HuH-7 (cell line): ENCODE results near the gene CEACAM20.
"Not testable (repeated sequence)": the region's sequence is repeated elsewhere in the genome, so short reads cannot be mapped to it uniquely, and the experiment has no call there.

ENCODE experiments used
- DNase-seq: peaks from one replicate; pipeline ENCODE4 v3.0.0; 2011; ENCODE audit warnings: low spot score

The CEACAM20 gene

GRCh38 chr19:44529536-44529935 lies at the start of gene CEACAM20:
TSS of gene CEACAM20 (minus strand) at chr19:44529675. CDS start at chr19:44529509, 166 bp downstream.
- no peak for DNase-seq

DNA sequence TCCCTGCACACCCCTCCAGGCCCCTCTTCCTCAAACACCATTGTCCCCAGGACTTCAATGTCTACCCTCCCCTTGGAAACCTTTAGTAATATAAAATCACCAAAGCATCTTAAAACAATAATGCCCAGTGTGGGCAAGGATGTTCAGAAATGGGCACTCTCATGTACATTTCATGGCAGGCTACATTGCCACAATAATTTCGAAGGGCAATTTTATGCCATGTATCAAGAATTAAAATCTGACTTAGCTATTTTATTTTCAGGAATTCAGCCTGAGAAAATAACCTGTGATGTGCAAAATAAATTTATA lies 48.0 kb upstream of the CEACAM20 start:
- DNase-seq, result no peak

GRCh38 chr19:44576843-44577565 lies 47.5 kb upstream of the CEACAM20 start:
- DNase-seq, result peak; percentile 46

DNA sequence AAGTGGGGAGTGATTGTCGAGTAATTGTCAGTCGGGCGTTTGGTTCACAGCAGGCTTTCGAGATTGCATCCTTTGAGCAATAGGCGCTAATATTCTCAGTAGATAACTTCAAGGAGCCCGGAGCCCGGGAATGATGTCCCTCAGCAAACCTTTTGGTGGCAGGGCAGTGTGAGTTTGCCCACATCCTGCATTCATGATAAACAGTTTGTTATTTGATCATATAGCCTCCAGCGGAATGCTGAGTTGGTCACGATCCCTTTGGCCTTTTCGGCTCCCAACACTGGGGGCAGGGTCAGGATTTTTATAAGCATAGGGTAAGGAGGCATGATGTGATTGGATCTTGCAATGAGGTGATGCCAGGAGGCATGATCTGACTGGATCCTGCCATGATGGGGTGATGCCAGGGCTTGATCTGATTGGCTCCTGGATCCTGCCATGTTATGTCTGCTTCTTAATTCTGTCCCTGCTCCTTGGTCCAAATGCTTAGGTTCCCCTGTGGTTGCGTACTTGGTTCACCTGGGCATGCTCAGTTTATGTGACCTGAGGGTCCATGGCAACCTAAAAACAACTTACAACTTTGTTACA lies 45.7 kb upstream of the CEACAM20 start:
- no peak for DNase-seq

DNA sequence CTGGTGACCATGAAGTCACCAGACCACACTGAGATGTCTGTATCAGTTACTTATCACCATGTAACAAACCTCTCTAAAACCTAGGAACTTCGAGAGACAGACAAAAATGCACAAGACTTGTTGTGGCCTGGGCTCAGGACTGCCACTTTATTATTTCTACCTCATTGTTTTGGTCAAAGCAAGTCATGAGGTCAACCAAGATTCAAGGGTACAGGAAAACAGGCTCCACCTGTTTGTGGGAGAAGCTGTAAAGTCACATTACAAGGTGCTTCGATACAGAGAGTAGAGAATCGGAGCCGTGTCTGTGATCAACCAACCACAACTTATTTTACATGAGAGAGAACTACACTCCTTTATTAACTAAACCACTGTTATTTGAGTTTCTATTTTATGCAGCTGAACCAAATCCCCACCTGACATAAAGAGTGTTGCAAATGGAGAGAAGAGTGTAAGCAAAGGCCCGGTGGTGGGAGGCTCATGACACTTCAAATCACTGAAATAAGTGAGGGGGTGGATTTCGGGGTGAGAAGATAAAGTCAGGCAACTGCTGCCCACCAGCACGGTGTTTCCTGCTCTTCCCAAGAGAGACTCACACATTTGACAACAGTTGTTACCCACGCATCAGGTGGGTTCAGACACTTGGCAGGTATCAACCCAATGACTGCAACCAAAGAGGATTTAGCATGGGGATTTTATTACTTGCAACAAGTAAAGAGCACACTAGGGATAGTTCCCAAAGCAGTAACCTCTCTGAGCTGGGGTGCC lies 44.9 kb upstream of the CEACAM20 start:
- no peak for DNase-seq

DNA sequence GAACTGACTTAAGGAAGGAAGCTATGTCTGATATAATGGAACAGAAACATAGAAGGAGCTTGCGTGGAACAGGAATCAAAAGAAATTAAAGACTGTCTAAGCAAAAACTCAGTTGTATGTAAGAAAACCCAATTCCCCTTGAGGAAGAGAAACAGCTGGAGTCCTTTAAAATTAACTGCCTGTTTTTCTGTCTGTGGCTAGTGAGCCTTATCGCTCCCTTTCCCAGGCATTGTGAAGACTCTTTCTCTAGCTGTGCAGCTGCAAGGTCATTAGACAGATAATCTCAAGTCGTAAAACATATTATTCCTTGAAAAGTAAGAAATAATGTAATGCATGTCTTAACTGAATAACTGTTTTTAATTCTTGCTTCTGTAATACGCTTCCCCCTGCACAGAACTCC lies 44.2 kb upstream of the CEACAM20 start:
- no peak for DNase-seq

GRCh38 chr19:44573183-44573582 lies 43.7 kb upstream of the CEACAM20 start:
- no peak for DNase-seq

GRCh38 chr19:44572581-44572900 lies 43.1 kb upstream of the CEACAM20 start:
- DNase-seq, result no peak

DNA sequence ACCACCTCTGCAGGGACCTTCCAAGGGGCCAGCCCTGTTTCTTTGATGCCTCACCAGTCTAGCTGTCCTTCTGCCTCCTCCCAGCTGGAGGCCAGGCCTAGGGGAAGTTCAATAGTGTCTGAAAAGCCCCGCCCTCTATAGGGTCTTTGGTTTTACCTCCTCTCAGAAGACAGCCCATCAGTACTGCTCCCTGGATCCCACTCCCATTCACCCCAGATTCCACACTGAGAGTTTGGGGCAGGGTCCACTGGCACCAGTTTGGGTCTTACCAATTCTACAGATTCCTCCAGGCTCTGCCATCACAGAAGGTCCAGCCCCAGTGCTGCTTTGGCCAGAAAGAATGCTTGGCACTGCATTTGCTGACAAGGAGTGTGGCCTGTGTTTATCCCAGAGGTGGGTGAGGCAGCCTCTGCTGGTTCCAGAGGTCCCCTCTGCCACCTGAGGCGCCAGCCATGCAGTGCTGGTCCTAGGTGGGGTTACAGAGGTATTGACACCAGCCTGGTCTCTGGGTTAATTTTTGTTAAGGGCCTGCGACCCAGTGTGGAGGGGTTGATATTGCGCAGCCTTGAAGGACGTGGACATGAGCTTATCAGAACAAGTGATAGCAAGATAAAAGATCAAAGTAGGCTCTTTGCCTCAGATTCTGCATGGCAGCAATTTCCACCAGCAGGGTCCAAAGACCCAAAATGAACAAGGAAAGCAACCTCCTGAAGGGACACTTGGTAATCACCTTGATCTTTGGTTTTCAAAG lies 42.5 kb upstream of the CEACAM20 start:
- DNase-seq, result no peak

DNA sequence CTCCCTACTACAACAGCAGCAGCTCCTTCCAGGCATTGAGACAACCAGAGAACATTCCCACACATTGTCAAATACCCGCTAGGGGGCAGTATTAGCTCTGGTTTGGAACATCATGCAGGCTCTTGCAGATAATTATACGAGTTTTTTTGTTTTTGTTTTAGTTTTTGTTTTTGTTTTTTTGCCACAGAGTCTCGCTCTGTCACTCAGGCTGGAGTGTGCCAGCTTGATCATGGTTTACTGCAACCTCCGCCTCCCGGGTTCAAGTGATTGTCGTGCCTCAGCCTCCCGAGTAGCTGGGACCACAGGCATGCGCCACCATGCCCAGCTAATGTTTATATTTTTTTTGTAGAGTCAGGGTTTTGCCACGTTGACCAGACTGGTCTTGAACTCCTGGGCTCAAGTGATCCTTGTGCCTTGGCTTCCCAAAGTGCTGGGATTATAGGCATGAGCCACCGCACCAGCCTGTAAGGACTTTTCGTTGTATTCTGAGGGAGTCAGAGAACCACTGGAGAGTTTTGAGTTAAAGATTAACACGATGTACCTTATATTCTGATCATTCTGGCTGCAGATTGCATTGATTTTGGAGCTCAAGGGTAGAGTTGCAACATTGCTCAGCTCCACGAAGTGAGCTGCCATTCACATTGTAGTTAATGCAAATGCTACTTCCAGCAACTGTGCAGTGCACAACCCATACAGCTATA lies 41.7 kb upstream of the CEACAM20 start:
- peak; percentile 71 for DNase-seq

DNA sequence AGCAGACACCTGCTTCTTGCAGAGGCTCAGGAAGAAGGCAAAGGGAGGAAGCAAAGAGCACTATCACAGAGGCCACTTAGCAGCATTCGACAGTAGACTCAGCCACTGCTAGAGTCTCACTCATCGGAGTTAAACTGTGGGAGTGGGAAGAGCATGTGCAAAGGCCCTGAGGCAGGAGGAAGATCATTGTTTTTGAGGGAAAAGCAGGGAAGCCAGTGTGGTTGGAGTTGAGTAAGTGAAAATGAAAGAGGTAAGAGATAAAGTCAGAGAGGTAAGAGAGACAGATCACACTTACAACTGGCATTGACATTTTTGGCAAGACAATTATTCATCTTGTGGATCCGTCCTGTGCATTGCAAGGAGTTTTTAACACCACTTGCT lies 41.1 kb upstream of the CEACAM20 start:
- DNase-seq, result no peak

GRCh38 chr19:44567745-44568144 lies 38.3 kb upstream of the CEACAM20 start:
- no peak for DNase-seq

DNA sequence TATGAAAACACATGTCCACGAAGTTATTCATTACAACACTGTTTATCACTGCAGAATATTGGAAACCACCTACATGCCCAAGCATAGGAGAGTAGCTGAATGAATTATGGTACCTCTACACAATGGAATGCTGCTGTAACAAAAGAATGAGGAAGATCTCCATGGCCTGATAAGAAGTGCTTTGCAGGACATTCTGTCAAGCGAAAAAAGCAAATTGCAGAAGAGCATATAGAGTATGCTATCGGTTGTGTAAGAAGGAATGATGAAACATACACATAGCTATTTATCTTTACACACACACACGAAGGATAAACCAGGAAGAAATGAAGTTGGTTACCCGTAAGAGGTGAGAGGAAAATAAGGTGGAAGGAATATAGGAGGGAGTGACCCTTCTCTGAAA lies 37.5 kb upstream of the CEACAM20 start:
- no peak for DNase-seq

DNA sequence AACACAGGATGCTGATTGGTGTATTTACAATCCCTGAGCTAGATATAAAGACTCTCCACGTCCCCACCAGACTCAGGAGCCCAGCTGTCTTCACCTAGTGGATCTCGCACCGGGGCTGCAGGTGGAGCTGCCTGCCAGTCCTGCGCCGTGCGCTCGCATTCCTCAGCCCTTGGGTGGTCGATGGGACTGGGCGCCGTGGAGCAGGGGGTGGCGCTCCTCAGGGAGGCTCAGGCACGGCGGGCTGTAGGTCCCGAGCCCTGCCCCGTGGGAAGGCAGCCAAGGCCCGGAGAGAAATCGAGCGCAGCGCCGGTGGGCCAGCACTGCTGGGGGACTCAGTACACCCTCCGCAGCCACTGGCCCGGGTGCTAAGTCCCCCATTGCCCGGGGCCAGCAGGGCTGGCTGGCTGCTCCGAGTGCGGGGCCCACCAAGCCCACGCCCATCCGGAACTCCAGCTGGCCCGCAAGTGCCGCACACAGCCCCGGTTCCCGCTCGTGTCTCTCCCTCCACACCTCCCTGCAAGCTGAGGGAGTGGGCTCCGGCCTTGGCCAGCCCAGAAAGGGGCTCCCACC lies 33.7 kb upstream of the CEACAM20 start:
- DNase-seq, result not testable (repeated sequence)

DNA sequence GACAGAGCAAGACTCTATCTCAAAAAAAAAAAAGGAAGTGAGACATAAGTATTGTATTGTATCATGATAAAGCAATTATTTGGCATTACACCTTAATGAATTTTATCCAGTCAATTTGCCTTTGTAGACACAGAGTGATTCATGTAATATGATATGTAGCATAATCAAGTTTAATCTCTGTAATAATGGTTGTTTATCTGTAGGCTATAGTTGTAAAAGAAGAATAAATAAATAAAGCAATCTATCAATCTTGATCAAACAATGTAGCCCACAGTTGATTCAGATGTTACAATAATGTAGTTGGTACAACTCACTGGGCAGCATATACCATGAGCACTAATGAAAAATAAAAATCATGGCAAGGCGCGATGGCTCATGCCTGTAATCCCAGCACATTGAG lies 28.5 kb upstream of the CEACAM20 start:
- DNase-seq, result no peak

GRCh38 chr19:44554641-44555246 lies 25.3 kb upstream of the CEACAM20 start:
- no peak for DNase-seq

DNA sequence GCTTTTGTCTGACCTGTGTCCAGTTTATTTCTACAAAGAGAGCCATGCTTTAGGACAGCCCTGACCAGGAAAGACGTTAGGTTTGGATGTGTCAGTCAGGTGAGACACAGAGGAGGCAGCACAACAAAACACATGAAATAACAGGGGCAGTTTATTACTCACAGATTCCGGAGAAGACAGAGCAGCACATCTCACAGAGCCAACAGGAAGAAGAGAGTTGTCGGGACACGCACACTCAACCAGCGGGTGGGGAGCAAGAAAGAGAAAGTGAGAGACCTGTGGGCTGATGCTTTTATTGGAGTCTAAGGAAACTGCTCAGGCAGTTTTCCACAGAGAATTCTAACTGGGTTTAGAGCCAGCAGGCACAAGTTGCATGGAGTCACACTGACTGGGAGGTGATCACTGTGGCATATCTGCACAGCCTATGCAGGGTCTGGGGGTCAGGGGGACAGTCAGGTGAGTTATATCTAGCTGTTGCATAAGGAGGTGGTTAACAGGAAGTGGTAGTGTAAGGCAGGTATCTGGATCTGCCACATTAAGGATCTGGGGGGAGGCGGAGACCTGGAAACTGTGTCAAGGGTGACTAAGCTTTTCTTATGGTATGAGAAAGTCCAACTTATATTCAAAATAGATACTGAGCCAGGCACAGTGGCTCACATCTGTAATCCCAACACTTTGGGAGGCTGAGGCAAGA lies 24.1 kb upstream of the CEACAM20 start:
- DNase-seq, result no peak

GRCh38 chr19:44552324-44552723 lies 22.8 kb upstream of the CEACAM20 start:
- DNase-seq, result peak; percentile 77

DNA sequence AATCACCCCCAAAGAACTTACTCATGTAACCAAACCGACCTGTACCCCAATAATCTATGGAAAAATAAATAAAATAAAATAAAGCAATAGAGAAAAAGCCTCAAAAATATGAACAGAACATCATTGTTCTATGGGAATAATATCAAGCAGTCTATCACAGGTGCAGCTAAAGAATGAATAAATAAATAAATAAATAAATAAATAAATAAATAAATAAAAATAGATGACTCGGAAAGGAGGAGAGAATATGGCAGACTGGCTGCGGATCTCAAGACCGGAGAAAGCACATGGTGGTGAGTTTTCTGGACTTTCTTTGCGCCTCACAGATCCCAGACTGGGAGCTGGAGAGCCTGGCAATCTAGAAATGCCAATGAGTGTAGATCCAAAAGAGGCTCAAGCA lies 22.4 kb upstream of the CEACAM20 start:
- no peak for DNase-seq

GRCh38 chr19:44550976-44551375 lies 21.5 kb upstream of the CEACAM20 start:
- not testable (repeated sequence) for DNase-seq

DNA sequence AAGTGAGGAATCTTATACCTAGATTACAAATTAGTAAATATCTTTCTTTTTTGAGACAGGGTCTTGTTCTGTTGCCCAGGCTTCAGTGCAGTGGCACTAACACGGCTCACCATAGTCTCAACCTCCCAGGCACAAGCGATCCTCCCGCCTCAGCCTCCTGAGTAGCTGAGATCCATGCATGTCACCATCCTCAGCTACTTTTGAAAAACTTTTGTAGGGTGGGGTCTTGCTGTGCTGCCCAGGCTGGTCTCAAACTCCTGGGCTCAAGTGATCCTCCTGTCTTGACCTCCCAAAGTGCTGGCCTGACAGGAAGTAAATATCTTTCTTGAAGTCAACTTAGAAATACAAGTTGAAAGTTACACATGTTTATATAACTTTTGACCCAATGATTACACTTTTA lies 20.0 kb upstream of the CEACAM20 start:
- DNase-seq, result no peak
